Measurements from ENCODE around the gene RC3H2.

Gene RC3H2

GRCh38 chr9:122936883-122937282 lies 31.7 kb upstream of the RC3H2 start:
- Histone ChIP-seq H3K4me2 (ENCODE audit: insufficient read depth, low read length) (no peak overlapping the region), H3K4me3 (ENCODE audit: low read depth in 1 of 2, low read length in 2 of 2) (no peak overlapping the region), H3K79me2 (ENCODE audit: insufficient read depth, low read length) (peaks cover 46% of the 10 kb centered on the region), H3K36me3 (ENCODE audit: insufficient read depth, low read length) (peaks cover 20% of the 10 kb centered on the region), H3K4me1 (ENCODE audit: insufficient read depth, low read length) (peaks cover 27% of the 10 kb centered on the region), H2AFZ (ENCODE audit: low read depth, low read length) (no peak overlapping the region), H3K27me3 (ENCODE audit: insufficient read depth, low read length, poor library complexity) (no peaks in the 10 kb centered on the region), H3K9ac (ENCODE audit: low read depth, low read length) (no peak overlapping the region), H4K20me1 (ENCODE audit: insufficient read depth, low read length) (no peaks in the 10 kb centered on the region), H3K9me3 (ENCODE audit: insufficient read depth, low read length, severe bottlenecking) (no peaks in the 10 kb centered on the region), H3K27ac (ENCODE audit: low read length) (no peak overlapping the region)
- TF ChIP-seq, protein P1, sequence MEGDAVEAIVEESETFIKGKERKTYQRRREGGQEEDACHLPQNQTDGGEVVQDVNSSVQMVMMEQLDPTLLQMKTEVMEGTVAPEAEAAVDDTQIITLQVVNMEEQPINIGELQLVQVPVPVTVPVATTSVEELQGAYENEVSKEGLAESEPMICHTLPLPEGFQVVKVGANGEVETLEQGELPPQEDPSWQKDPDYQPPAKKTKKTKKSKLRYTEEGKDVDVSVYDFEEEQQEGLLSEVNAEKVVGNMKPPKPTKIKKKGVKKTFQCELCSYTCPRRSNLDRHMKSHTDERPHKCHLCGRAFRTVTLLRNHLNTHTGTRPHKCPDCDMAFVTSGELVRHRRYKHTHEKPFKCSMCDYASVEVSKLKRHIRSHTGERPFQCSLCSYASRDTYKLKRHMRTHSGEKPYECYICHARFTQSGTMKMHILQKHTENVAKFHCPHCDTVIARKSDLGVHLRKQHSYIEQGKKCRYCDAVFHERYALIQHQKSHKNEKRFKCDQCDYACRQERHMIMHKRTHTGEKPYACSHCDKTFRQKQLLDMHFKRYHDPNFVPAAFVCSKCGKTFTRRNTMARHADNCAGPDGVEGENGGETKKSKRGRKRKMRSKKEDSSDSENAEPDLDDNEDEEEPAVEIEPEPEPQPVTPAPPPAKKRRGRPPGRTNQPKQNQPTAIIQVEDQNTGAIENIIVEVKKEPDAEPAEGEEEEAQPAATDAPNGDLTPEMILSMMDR (IDR thresholded peaks at IDR 0.05; ENCODE audit: borderline replicate concordance, extremely low read depth, low read length, poor library complexity, severe bottlenecking), result no peak
- no peak for TF ChIP-seq EZH2 (IDR thresholded peaks at IDR 0.05; ENCODE audit: borderline replicate concordance, low read depth, low read length, severe bottlenecking)
- DNase-seq, result no peak
- ATAC-seq (ENCODE audit: insufficient read depth, low read depth), result no peak

DNA sequence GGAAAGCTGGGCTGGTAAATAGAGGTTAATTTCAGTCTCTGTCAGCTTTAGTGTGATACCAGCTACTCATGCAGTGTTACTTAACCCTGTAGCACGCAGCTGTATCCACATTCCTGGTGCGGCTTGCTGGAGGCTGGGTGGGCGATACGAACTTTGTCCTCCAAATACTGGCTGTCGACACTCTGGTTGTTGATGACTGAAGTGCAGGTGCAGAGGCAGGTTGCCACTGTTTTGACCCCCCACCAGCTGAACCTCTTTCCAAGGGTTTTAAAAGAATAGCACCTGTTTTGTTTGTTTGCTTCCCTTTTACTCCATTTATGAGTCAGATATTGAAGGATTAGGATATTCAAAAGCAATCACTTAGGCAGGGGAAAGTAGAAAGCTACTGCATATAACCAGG lies 31.3 kb upstream of the RC3H2 start:
- ATAC-seq (ENCODE audit: insufficient read depth, low read depth) (no peak), DNase-seq (no peak)
- Histone ChIP-seq H3K4me3 (ENCODE audit: low read depth in 1 of 2, low read length in 2 of 2) (no peak overlapping the region), H3K36me3 (ENCODE audit: insufficient read depth, low read length) (peaks cover 20% of the 10 kb centered on the region), H3K27me3 (ENCODE audit: insufficient read depth, low read length, poor library complexity) (no peaks in the 10 kb centered on the region), H3K79me2 (ENCODE audit: insufficient read depth, low read length) (peaks cover 46% of the 10 kb centered on the region), H2AFZ (ENCODE audit: low read depth, low read length) (no peak overlapping the region), H3K4me2 (ENCODE audit: insufficient read depth, low read length) (no peak overlapping the region), H4K20me1 (ENCODE audit: insufficient read depth, low read length) (no peaks in the 10 kb centered on the region), H3K27ac (ENCODE audit: low read length) (no peak overlapping the region), H3K9me3 (ENCODE audit: insufficient read depth, low read length, severe bottlenecking) (no peaks in the 10 kb centered on the region), H3K4me1 (ENCODE audit: insufficient read depth, low read length) (peaks cover 23% of the 10 kb centered on the region), H3K9ac (ENCODE audit: low read depth, low read length) (no peak overlapping the region)
- no peak for TF ChIP-seq EZH2 (IDR thresholded peaks at IDR 0.05; ENCODE audit: borderline replicate concordance, low read depth, low read length, severe bottlenecking)
- TF ChIP-seq, protein P1 (IDR thresholded peaks at IDR 0.05; ENCODE audit: borderline replicate concordance, extremely low read depth, low read length, poor library complexity, severe bottlenecking), result no peak

- TF ChIP-seq, protein P1 (IDR thresholded peaks at IDR 0.05; ENCODE audit: borderline replicate concordance, extremely low read depth, low read length, poor library complexity, severe bottlenecking), result no peak
- no peak for TF ChIP-seq EZH2 (IDR thresholded peaks at IDR 0.05; ENCODE audit: borderline replicate concordance, low read depth, low read length, severe bottlenecking)
- Histone ChIP-seq H3K36me3 (ENCODE audit: insufficient read depth, low read length) (peaks cover 4% of the 10 kb centered on the region), H3K9me3 (ENCODE audit: insufficient read depth, low read length, severe bottlenecking) (no peaks in the 10 kb centered on the region), H3K4me2 (ENCODE audit: insufficient read depth, low read length) (peak within 1 kb of the TSS; percentile 91), H3K27me3 (ENCODE audit: insufficient read depth, low read length, poor library complexity) (no peaks in the 10 kb centered on the region), H3K4me3 (ENCODE audit: low read depth in 1 of 2, low read length in 2 of 2) (peak within 1 kb of the TSS; percentile 81 to 89), H3K27ac (ENCODE audit: low read length) (peak within 1 kb of the TSS; percentile 83), H3K9ac (ENCODE audit: low read depth, low read length) (peak within 1 kb of the TSS; percentile 80), H3K4me1 (ENCODE audit: insufficient read depth, low read length) (peaks cover 31% of the 10 kb centered on the region), H2AFZ (ENCODE audit: low read depth, low read length) (peak within 1 kb of the TSS; percentile 82), H3K79me2 (ENCODE audit: insufficient read depth, low read length) (peaks cover 80% of the 10 kb centered on the region), H4K20me1 (ENCODE audit: insufficient read depth, low read length) (no peaks in the 10 kb centered on the region)
- DNase-seq, result peak; percentile 91
- ATAC-seq (ENCODE audit: insufficient read depth, low read depth), result peak; percentile 99
Measured at GRCh38 chr9:122931226-122932121, 26.3 kb upstream of the RC3H2 start, which contains the start of gene ZBTB26. TSS of gene ZBTB26 (minus strand) at chr9:122931512. CDS start at chr9:122919934, 11,578 bp downstream.

Data from DND-41 (cell line).